Measurements from ENCODE around the gene PPP1R12A. TPM values are rescaled to one million over a fixed set of nuclear protein-coding genes. Genes with fewer than 3 reads are reported as not detected.
"Not testable (repeated sequence)": the region's sequence is repeated elsewhere in the genome, so short reads cannot be mapped to it uniquely, and the experiment has no call there.

PPP1R12A gene
- total and polyA plus RNA-seq, 9 donors: 28.9 to 104 (median 75.3) TPM

- H3K27ac ChIP-seq: no peak overlapping the region
- H3K27me3 ChIP-seq: no peaks in the 10 kb centered on the region
- no peak overlapping the region for H3K4me3 ChIP-seq
- H3K9me3 ChIP-seq: no peaks in the 10 kb centered on the region
- H3K4me1 ChIP-seq (ENCODE audit: insufficient read depth): peaks cover 7% of the 10 kb centered on the region
- no peak for DNase-seq
- intact Hi-C loops (cut with DNase I): no loop called here
- WGBS, 3 donors: 79 to 94% (median 86%) methylated on average over 1 of the region's 1 CpG
- TF ChIP-seq POLR2A (IDR thresholded peaks at IDR 0.05) (no peak), EP300 (IDR thresholded peaks at IDR 0.05) (no peak), CTCF (IDR thresholded peaks at IDR 0.05) (no peak)
- H3K36me3 ChIP-seq: no peaks in the 10 kb centered on the region
Observed at GRCh38 chr12:79883216-79883615, 51.7 kb downstream of the PPP1R12A start.

GRCh38 chr12:79881351-79881750 lies 53.5 kb downstream of the PPP1R12A start:
- no peak for DNase-seq
- WGBS, 3 donors: 90 to 98% (median 97%) methylated on average over 2 of the region's 2 CpGs
- Histone ChIP-seq H3K4me1 (ENCODE audit: insufficient read depth) (peaks cover 7% of the 10 kb centered on the region), H3K4me3 (no peak overlapping the region), H3K36me3 (no peaks in the 10 kb centered on the region), H3K27me3 (no peaks in the 10 kb centered on the region), H3K9me3 (no peaks in the 10 kb centered on the region), H3K27ac (no peak overlapping the region)
- intact Hi-C loops (cut with DNase I): no loop called here
- no peak for TF ChIP-seq POLR2A (IDR thresholded peaks at IDR 0.05)
- TF ChIP-seq CTCF (IDR thresholded peaks at IDR 0.05): no peak
- TF ChIP-seq EP300 (IDR thresholded peaks at IDR 0.05): no peak

- H3K27me3 ChIP-seq; intact Hi-C loops (cut with DNase I); H3K4me3 ChIP-seq; H3K9me3 ChIP-seq; H3K4me1 ChIP-seq (ENCODE audit: insufficient read depth); DNase-seq; H3K36me3 ChIP-seq; H3K27ac ChIP-seq: not testable (repeated sequence)
- 94 to 98% (median 95%) methylated on average over 4 of the region's 4 CpGs for WGBS, 3 donors
Observed at GRCh38 chr12:79878506-79878905, 56.4 kb downstream of the PPP1R12A start.

- 93 to 95% (median 95%) methylated on average over 8 of the region's 8 CpGs for WGBS, 3 donors
- TF ChIP-seq POLR2A (IDR thresholded peaks at IDR 0.05): no peak
- TF ChIP-seq CTCF (IDR thresholded peaks at IDR 0.05): no peak
- no peak for TF ChIP-seq EP300 (IDR thresholded peaks at IDR 0.05)
- Histone ChIP-seq H3K9me3 (no peaks in the 10 kb centered on the region), H3K4me3 (no peak overlapping the region), H3K4me1 (ENCODE audit: insufficient read depth) (peaks cover 5% of the 10 kb centered on the region), H3K36me3 (no peaks in the 10 kb centered on the region), H3K27me3 (no peaks in the 10 kb centered on the region), H3K27ac (no peak overlapping the region)
- no peak for DNase-seq
- intact Hi-C loops (cut with DNase I): no loop called here
Observed at GRCh38 chr12:79877246-79877645, 57.7 kb downstream of the PPP1R12A start.

- intact Hi-C loops (cut with DNase I): no loop called here
- Histone ChIP-seq H3K9me3 (no peaks in the 10 kb centered on the region), H3K36me3 (no peaks in the 10 kb centered on the region), H3K4me3 (no peak overlapping the region), H3K27ac (no peak overlapping the region), H3K4me1 (ENCODE audit: insufficient read depth) (no peaks in the 10 kb centered on the region), H3K27me3 (no peaks in the 10 kb centered on the region)
- DNase-seq: no peak
- TF ChIP-seq POLR2A (IDR thresholded peaks at IDR 0.05): no peak
Observed at GRCh38 chr12:79874665-79875064, 60.2 kb downstream of the PPP1R12A start.

- no peak overlapping the region for H3K4me3 ChIP-seq
- DNase-seq: no peak
- no peaks in the 10 kb centered on the region for H3K36me3 ChIP-seq
- WGBS, 3 donors: 50 to 60% (median 54%) methylated on average over 2 of the region's 2 CpGs
- no peaks in the 10 kb centered on the region for H3K9me3 ChIP-seq
- intact Hi-C loops (cut with DNase I): no loop called here
- no peaks in the 10 kb centered on the region for H3K27me3 ChIP-seq
- no peak for TF ChIP-seq EP300 (IDR thresholded peaks at IDR 0.05)
- no peak overlapping the region for H3K27ac ChIP-seq
- H3K4me1 ChIP-seq (ENCODE audit: insufficient read depth): no peaks in the 10 kb centered on the region
Observed at GRCh38 chr12:79873201-79873600, 61.7 kb downstream of the PPP1R12A start.
